Epithelial cell of esophagus (primary cell): ENCODE data around the gene EPB41.

Experiments used
- DNase-seq: peaks from one replicate; pipeline ENCODE4 v3.0.0; 2010; ENCODE audit warnings: low read depth
- H3K4me3 ChIP-seq: 2 replicates; pipeline ENCODE4 v1.5.1; 2011; ENCODE audit warnings: mild to moderate bottlenecking, low read length, control low read depth
- TF ChIP-seq, protein P1 (sequence below): IDR thresholded peaks from 2 replicates; pipeline ENCODE4 v1.5.1; 2011; ENCODE audit warnings: low read depth, mild to moderate bottlenecking, low read length, control low read depth, inconsistent platforms; ENCODE audit not compliant: insufficient read depth; ENCODE audit errors: missing control alignments

EPB41 gene

GRCh38 chr1:29164588-29164987, 250.2 kb downstream of the EPB41 start:
- no peak for DNase-seq
- no peak overlapping the region for H3K4me3 ChIP-seq
- TF ChIP-seq, protein P1, sequence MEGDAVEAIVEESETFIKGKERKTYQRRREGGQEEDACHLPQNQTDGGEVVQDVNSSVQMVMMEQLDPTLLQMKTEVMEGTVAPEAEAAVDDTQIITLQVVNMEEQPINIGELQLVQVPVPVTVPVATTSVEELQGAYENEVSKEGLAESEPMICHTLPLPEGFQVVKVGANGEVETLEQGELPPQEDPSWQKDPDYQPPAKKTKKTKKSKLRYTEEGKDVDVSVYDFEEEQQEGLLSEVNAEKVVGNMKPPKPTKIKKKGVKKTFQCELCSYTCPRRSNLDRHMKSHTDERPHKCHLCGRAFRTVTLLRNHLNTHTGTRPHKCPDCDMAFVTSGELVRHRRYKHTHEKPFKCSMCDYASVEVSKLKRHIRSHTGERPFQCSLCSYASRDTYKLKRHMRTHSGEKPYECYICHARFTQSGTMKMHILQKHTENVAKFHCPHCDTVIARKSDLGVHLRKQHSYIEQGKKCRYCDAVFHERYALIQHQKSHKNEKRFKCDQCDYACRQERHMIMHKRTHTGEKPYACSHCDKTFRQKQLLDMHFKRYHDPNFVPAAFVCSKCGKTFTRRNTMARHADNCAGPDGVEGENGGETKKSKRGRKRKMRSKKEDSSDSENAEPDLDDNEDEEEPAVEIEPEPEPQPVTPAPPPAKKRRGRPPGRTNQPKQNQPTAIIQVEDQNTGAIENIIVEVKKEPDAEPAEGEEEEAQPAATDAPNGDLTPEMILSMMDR, result no peak

GRCh38 chr1:29166291-29166878, 252.0 kb downstream of the EPB41 start:
- DNase-seq, result no peak
- TF ChIP-seq, protein P1, result no peak

DNA sequence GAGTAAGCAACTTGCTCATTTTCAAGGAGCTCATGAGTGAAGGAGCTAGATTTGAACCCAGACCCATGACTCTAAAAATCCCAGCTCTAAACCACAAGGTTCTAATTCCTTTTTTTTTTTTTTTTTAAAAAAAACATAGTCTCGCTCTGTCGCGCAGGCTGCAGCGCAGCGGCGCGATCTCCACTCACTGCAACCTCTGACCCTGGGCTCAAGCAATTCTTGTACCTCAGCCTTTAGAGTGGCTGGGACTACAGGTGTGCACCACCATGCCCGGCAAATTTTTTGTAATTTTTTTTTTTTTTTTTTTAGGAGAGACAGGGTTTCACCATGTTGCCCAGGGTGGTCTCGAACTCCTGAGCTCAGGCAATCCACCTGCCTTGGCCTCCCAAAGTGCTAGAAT, 253.5 kb downstream of the EPB41 start:
- TF ChIP-seq, protein P1, result no peak
- no peak for DNase-seq
- no peak overlapping the region for H3K4me3 ChIP-seq

More at GRCh38 chr1:29166291-29166878, 252.0 kb downstream of the EPB41 start:
- no peak overlapping the region for H3K4me3 ChIP-seq
